ENCODE data around the gene PPARA.

PPARA gene

DNA sequence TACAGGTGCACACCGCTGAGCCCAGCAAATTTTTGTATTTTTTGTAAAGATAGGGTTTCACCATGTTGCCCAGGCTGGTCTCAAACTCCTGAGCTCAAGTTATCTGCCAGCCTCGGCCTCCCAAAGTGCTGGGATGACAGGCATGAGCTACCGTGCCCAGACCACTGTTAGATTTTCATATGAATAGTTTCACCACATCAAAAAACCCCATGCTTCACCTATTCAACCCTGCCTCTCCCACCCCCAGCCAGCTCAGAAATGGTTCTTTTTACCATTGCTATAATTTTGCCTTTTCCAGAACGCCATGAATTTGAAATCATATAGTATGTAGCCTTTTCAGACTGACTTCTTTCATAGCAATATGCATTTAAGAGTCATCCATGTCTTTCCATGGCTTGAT lies 61.9 kb downstream of the PPARA start:
- DNase-seq (ENCODE audit: low read depth): no peak

DNA sequence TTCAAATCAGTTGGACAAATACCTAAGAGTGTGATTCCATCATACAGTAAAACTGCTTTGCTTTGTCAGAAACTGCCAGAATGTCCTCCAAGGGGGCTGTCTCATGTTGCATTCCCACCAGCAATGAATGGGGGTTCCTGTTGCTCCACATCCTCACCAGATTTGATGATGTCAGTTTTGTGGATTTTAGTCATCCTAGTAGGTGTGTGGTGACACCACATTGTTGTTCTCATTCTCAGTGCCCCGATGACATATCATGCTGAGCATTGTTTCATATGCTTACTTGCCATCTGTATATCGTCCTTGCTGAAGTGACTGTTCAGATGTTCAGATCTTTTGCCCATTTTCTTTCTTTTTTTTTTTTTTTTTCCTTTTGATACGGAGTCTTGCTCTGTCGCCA lies 62.7 kb downstream of the PPARA start:
- DNase-seq (ENCODE audit: low read depth): peak; percentile 9

DNA sequence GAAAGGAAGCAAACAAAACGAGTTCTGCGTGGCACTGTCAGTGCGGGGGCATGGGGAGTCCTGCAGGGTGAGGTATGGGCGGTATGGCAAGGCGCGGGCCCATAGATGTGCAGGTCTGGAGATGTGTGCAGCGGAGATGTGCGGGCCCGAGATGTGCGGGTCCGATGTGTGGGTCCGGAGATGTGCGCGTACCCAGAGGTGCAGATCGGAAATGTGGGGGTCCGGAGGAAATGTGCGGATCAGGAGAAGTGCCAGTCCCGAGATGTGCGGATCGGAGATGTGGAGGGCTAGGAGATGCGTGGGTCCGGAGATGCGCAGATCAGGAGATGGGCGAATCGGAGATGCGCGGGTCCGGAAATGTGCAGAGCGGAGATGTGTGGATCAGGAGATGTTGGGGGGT lies 63.8 kb downstream of the PPARA start:
- no peak for DNase-seq (ENCODE audit: low read depth)

DNA sequence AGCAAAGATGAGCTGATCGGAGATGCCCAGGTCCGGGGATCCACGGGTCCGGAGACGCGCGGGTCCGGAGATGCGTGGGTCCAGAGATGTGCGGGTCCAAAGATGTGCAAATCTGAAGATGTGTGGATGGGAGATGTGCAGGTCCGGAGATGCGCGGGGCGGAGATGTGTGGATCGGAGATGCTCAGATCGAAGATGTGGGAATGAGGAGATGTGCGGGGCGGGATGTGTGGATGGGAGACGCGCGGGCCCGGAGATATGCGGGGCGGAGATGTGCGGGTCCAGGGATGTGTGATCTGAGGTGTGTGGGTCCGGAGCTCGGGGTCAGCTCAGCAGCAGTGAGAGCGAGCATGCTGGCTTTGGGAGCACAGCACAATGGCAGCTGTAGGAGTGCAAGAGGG lies 64.3 kb downstream of the PPARA start:
- no peak for DNase-seq (ENCODE audit: low read depth)

DNA sequence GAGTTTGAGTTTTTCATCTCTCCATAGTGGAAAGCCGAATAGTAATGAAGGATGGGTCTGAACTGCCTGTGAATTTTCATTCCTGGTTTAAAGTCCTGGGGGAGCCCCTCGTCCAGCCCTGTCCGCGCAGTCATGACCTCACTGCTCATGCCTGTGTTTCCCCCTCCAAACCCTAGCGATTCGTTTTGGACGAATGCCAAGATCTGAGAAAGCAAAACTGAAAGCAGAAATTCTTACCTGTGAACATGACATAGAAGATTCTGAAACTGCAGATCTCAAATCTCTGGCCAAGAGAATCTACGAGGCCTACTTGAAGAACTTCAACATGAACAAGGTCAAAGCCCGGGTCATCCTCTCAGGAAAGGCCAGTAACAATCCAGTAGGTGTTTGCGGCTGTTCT lies 69.3 kb downstream of the PPARA start:
- no peak for DNase-seq (ENCODE audit: low read depth)

DNA sequence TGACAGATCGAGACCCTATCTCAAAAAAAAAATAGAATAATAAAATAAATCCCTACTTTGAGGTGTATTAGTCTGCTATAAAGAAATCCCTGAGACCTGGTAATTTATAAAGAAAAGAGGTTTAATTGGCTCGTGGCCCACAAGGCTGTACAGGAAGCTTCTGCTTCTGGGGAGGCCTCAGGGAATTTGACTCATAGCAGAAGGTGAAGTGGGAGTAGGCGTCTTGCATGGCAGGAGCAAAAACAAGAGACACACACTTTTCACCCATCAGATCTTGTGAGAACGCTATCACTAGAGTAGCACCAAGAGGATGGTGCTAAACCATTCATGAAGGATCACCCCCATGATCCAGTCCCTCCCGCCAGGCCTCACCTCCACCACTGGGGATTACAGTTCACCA lies 70.6 kb downstream of the PPARA start:
- peak; percentile 13 for DNase-seq (ENCODE audit: low read depth)

DNA sequence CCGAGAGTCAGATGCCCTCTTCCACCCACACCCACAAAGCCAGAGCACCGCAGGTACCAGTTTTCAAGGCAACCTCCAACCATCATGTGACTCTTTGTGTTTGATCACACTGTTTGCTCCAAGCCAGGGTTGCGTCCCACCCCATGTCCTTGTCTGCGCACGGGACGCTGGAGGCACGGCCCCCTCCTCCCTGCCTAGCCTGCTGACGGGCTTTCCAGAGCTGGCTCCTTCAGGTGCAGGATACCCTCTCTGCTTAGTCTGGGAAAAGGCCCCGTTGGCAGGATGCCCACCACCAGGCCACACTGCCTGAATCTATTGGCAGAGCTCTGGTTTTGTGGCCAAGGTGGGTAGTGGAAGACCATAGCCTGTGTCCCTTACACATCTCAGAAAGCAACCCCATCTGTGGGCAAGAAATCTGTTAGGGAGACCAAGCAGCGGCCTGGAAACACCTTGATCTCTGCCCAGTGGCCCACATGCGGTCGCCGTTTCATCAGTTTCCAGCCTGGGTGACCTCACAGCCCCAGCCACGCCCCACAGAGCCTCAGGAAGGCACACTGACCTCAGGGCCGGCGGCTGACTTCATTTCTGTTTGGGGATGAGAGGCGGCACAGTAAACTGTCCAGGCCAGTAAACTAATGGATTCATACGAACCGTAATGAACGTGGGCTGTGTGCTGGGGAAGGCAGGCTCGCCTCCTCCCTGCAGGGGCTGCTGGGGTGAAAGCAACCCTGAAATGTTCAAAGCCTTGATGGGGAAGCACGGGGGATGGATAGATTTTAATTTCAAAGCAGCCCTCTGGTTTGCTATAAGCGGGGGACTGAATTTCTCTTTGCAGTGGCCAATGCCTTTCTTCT lies 73.9 kb downstream of the PPARA start:
- DNase-seq (ENCODE audit: low read depth): no peak

DNA sequence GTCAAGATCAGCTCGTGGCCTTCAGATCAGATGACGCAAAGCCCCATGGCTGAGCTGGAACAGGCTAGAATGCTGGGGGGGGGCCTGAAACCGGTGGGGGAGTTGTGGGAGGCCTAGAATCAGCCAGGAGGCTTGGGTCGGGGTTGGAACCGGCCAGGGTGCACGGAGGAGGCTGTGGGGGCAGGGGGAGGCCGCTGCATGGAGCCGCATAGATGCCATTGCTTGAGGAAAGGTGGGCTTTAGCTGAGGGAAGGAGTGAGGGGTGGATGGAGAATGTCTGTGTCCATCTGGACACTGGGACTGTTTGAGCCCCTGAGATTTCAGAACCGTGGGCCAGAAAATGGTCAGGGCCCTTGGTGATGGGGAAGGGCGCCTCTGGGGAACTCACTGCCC lies 74.6 kb downstream of the PPARA start:
- no peak for DNase-seq (ENCODE audit: low read depth)

DNA sequence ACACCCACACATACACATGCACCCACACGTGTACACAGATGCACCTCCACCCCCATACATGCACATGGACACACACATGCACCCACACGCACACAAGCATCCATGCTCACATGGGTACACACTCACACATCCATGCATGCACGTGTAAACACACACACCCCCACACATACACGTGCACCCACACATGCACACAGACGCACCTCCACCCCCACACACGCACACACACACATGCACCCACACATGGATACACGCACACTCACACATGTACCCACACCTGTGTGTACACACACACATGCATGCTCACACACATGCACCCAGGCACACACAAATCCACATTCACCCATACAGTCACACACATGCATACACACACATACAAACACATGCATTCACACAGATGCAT lies 75.3 kb downstream of the PPARA start:
- no peak for DNase-seq (ENCODE audit: low read depth)

DNA sequence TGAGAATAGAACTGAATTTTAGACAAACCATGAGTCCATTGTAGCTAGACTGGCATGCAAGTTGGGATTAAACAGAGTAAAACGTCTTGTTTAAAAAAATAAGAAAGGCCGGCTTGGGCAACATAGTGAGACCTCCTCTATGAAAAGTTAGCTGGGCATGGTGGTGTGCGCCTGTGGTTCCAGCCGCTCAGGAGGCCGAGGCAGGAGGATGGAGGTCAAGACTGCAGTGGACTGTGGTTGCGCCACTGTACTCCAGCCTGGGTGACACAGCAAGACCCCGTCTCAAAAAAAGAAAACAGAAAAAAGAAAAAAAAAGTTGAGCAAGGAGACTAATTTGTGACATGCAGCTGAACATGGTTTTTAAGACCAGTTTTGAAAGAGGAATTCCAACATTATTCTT lies 76.3 kb downstream of the PPARA start:
- DNase-seq (ENCODE audit: low read depth): no peak

DNA sequence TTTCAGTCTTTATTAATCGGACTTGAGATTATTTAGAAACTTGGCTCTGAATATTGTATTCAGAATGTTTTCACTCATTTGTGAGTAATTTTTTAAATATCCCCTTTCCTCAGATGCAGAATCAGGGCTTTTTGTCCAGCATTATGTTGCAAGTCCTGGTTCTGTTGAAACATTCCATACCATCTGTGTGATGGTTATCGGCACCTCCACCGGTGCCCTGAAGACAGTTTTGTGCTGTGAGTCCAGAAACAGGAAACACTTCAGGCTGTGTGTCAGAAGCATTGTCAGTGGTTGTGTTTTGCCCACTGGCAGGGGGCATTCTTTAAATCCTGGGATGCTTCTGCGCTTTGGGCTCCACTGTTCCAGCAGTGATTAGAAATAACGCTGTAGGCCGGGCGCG lies 79.4 kb downstream of the PPARA start:
- peak; percentile 45 for DNase-seq (ENCODE audit: low read depth)

DNA sequence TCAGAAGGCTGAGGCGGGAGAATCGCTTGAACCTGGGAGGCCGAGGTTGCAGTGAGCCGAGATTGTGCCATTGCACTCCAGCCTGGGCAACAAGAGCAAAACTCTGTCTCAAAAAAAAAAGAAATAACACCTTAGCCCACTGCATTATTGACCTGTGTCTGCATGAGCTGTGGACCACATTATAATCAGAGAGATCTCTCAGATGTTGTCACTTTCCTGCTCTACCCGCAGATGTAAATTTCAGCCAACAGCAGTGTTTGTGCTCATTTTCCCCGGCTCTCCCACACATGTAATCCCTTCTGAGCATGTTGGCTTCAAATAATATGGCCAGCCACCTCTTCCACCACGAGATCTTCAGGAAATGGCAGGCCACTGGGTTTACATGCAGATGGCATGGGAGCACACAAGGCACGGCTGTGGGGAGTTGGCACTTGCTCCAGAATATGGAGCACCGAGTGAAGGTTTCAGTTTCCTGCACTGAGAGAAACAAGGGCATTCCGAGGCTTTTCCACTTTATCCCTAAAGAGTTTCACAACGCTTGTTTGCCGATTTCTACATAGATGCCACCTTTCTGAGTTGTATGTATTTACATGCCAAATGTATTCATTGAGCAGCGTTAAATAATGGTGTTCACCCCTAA lies 80.1 kb downstream of the PPARA start:
- DNase-seq (ENCODE audit: low read depth): no peak

DNA sequence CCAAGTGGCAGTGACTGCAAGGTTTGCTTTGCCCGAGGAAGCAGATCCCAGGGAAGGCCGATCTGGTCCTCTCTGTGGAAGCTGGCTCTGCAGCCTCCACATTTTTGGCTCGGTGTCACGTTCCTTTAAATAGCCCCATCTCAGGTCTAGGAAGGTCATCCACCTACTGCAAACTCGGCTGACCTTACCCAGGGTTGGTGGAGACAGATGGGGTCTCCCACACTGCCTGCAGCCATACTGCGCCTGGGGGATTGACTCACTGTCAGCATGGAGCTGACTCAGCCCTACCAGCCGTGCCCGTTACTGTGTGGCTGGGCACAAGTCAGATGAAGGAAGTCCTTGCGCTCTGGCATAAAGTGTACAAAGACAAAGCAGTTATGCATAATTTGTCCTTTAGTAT lies 82.9 kb downstream of the PPARA start:
- no peak for DNase-seq (ENCODE audit: low read depth)

DNA sequence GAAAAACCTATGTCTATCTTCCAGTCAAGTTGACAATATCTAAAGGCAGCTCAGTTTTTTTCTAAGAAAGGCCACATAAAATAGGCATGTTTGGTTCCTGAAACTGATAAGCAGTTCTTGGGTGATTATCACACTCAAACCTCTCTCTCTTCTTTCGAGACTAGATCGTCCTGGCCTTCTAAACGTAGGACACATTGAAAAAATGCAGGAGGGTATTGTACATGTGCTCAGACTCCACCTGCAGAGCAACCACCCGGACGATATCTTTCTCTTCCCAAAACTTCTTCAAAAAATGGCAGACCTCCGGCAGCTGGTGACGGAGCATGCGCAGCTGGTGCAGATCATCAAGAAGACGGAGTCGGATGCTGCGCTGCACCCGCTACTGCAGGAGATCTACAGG lies 84.6 kb downstream of the PPARA start:
- no peak for DNase-seq (ENCODE audit: low read depth)

DNA sequence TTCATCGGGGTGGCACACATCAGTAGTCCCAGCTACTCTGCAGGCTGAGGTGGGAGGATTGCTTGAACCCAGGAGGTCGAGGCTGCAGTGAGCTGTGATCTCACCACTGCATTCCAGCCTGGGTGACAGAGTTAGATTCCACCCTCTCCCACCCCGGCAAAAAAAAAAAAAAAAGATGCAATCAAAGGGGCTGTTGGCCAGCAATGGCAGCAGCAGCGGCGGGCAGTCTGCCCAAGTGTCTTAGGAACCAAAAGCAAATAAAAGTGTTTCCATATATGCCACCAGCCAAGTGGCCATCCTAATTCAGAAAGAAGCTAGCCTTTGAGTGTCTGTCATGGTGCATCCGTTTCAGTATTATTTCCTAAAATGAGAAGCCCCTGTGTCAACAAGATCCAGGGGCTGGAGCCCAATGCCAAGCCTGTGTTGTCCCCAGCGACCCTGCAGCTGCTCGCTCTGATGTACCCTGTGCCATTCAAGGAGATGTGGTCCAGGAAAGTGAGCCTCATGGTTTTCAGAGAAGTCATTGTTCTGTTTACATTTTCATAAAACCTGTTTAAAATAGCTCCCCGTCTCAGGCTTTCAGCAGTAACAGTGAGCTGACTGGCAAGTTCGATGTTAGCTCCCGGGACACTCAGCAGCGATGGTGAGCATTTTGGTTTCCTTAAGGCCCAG lies 87.3 kb downstream of the PPARA start:
- no peak for DNase-seq (ENCODE audit: low read depth)

DNA sequence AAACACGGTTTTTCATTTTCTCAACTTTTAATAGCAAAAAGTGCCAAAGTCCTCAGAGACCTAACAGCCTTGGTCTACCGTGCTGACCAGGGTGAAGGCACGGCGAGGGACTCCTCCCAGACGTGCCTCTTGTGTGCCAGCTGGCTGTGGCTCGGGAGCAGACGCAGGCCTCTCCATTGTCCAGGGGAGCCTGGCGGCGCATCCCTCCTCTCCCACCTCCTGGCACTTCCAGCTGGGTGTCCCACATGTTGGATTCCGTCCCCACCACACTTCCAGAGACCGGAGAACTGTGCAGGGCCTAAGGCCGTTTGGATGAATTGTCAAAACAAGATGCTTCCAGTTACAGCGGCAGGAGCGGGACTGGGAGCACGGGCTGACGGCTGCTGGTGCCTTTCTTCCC lies 88.2 kb downstream of the PPARA start:
- DNase-seq (ENCODE audit: low read depth): no peak

DNA sequence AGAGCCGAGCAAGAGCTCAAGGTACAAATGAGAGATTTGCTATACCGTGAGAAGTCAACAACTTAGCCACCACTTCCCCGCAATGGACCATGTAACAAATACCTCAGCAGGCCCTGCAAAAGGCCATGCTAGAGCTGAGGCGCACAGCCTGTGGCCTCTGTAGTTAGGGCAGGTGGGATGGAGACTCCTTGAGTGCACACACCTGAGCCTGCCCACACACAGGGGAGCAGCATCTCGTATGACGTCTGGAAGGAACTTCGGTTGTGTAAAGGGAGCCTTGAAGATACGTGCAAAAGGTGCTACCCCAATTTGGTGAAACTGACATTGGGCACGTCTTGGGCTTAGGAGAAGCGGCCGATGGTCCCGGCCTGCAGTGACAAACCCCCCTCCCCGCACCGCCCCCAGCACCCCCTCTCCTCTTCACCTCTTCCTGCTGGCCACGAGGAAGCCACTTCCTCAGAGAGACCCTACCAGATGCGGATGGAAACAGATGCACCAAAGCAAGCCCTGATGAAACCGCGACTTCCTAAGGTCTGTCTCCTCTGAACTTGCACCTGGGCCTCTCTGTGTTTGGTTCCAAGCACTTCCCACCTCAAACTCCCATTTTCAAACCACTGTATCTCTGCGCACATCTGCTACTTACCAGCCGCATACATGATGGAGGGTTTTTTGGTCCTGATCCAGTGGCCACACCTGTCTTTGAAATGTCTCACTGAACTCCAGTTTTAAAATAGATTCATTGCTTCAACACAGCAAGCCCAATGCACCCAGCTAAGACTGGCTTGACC lies 89.1 kb downstream of the PPARA start:
- no peak for DNase-seq (ENCODE audit: low read depth)

DNA sequence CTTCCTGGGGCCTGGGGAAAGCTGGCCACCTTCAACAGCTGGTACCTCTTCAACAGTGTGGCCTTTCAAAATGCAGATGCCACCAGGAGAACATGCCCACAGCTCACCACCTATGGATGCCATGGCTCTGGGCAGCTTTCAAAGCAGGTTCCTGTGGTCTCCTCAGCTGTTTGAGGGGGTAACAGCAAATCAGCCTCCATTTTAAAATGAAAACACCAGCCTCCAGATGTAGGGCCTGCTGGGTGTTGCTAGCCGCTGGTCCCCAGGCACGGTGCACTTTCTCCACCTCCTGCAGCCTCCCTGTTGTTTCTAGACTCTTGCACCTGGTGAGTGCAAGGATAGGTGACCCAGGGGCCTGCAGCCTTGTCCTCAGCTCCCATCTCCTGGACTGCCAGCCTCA lies 89.7 kb downstream of the PPARA start:
- DNase-seq (ENCODE audit: low read depth): no peak

DNA sequence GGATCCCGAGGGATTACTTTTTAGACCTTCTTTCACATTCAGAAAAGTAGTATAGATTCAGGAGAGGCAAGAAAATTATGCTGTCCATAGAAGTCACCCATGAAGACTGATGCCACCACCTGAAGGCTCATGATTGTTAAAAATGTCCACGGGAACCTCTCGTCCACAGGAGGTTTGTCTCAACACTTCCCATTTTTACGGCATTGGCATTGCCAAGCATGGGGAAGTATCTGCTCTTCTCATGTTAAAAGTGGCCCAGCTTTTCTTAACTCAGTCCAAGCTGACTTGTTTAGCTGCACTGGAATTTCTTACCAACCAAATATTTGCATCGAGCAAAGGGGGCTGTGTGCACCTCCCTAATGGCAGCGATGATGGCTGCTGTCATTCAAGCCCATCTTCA lies 90.2 kb downstream of the PPARA start:
- no peak for DNase-seq (ENCODE audit: low read depth)

DNA sequence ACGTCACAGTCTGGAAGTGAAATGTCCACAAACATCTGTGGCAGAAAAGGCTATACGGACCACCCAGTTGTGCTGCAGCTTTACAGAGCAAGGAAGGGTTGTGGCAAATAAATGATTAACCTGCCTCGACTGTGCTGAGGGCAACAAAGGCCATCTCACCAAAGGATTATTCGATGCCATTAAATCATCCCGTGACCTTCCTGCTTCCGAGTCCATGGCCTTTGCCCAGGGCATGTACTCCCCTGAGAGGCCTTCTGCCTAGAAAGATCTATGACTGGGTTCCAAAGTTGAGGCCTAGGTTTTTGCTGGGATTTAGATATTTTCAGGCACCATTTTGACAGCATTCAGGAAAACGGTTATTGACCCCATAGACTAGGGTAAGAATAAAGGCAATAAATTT lies 90.6 kb downstream of the PPARA start:
- no peak for DNase-seq (ENCODE audit: low read depth)

DNA sequence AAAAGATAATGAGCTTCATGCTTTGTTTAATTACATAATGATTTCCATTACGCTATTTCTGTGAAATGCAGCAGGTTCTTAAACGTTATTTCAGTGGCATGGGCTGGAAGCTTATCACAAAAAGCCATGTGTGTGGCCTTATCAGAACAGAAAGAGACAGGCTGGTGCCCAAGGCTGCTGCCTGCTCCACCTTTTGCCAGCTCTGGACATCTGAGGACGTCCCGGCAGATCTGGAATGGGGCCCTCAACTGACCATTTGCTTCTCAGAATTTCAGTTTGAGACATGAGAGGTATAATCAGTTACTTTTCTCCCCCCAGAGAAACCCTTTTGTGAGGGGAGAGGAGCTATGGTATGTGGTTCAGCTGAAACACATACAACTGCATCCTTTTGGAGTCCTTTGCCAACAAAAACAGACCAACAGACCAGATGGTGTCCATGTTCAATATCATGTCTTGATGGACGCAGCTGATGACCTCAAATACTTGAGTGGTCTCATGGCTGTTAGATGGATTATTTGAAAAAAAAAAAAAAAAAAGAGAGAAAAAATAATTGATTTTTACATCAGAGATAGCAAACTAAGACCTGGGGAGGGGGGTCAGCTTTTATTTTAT lies 91.2 kb downstream of the PPARA start:
- no peak for DNase-seq (ENCODE audit: low read depth)

DNA sequence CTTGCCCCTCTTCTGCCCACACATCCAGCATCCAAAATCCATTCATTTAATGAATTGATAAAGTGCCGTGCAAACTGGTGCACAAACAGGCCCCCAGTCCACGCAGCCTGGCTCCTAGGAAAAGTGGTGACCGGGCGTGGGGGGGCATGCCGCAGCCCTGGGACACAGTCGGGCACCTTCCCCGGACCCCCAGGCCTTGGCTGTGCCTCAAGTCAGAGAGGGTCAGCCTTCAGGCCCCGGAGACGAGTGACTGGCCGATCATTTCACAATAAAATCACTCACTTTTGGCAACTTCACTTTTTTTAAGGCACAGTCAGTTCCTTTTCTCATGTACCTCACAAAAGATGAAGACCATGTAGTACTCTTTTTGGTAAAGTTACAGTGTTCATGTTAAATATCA lies 91.8 kb downstream of the PPARA start:
- no peak for DNase-seq (ENCODE audit: low read depth)

Measured in EH (cell line).